ENCODE data around the gene VSIG10L.

VSIG10L gene

GRCh38 chr19:51375504-51376221 is 33.7 kb upstream of the VSIG10L start:
- Histone ChIP-seq H3K27me3 (no peaks in the 10 kb centered on the region), H3K4me2 (peak overlapping the region; percentile 62 to 100 (median 98)), H3K4me1 (peaks cover 59 to 91% (median 86%) of the 10 kb centered on the region in 10 experiments), H3K9me3 (replicated peaks in 1 of 11) (peaks cover 0 to 5% (median 0%) of the 10 kb centered on the region in 11 experiments; a peak in 3 of 22 replicates), H3K27ac (peak overlapping the region in 10 of 11 experiments; percentile 41 to 100 (median 98); a peak in 19 of 22 replicates), H4K20me1 (no peaks in the 10 kb centered on the region), H3K9ac (peak overlapping the region in 10 of 11 experiments; percentile 6 to 73 (median 63); a peak in 18 of 22 replicates), H3K36me3 (no peaks in the 10 kb centered on the region), H3K4me3 (peak overlapping the region in 3 of 10 experiments; percentile 3 to 26 (median 18); a peak in 2 of 20 replicates)
- peak in 8 of 11 experiments; percentile 32 to 86 (median 63); a peak in 12 of 22 replicates for TF ChIP-seq Cebpa-rat (IDR thresholded peaks at IDR 0.05)

- Histone ChIP-seq H3K4me2 (peak within 1 kb of the TSS; percentile 78 to 100 (median 99)), H3K9me3 (replicated peaks in 1 of 11) (0 out of 22 replicates have a peak, but pooled peaks cover 0 to 5% (median 0%) of the 10 kb centered on the region in 11 experiments), H3K4me1 (peaks cover 83 to 96% (median 93%) of the 10 kb centered on the region in 10 experiments), H3K27me3 (no peaks in the 10 kb centered on the region), H3K4me3 (peak within 1 kb of the TSS; percentile 16 to 87 (median 66); a peak in 19 of 20 replicates), H4K20me1 (no peaks in the 10 kb centered on the region), H3K9ac (peak within 1 kb of the TSS; percentile 67 to 96 (median 93)), H3K36me3 (0 out of 22 replicates have a peak, but pooled peaks cover 0 to 5% (median 0%) of the 10 kb centered on the region in 11 experiments), H3K27ac (peak within 1 kb of the TSS; percentile 39 to 100 (median 98); a peak in 21 of 22 replicates)
- TF ChIP-seq Cebpa-rat (IDR thresholded peaks at IDR 0.05), result peak in 8 of 11 experiments; percentile 47 to 96 (median 73); a peak in 10 of 22 replicates
These were observed 30.9 kb upstream of the VSIG10L start, which contains the start of gene NKG7 for GRCh38 chr19:51372649-51373504. TSS of gene NKG7 (minus strand) at chr19:51372654. CDS start at chr19:51372535, 119 bp downstream.

GRCh38 chr19:51372021-51372648 is 30.2 kb upstream of the VSIG10L start:
- Histone ChIP-seq H3K4me3 (peak overlapping the region; percentile 16 to 87 (median 66); a peak in 19 of 20 replicates), H3K9me3 (replicated peaks in 1 of 11) (0 out of 22 replicates have a peak, but pooled peaks cover 0 to 5% (median 0%) of the 10 kb centered on the region in 11 experiments), H3K4me1 (peaks cover 83 to 91% (median 88%) of the 10 kb centered on the region in 10 experiments), H3K27ac (peak overlapping the region; percentile 39 to 100 (median 98); a peak in 21 of 22 replicates), H3K9ac (peak overlapping the region; percentile 67 to 96 (median 93)), H4K20me1 (no peaks in the 10 kb centered on the region), H3K36me3 (0 out of 22 replicates have a peak, but pooled peaks cover 0 to 5% (median 0%) of the 10 kb centered on the region in 11 experiments), H3K4me2 (peak overlapping the region; percentile 78 to 100 (median 99)), H3K27me3 (no peaks in the 10 kb centered on the region)
- TF ChIP-seq Cebpa-rat (IDR thresholded peaks at IDR 0.05), result no peak

- Histone ChIP-seq H3K4me1 (peaks cover 78 to 82% (median 80%) of the 10 kb centered on the region in 10 experiments), H4K20me1 (no peaks in the 10 kb centered on the region), H3K4me2 (peak overlapping the region; percentile 78 to 100 (median 99)), H3K4me3 (peak overlapping the region in 9 of 10 experiments; percentile 41 to 87 (median 67); a peak in 19 of 20 replicates), H3K27ac (peak overlapping the region in 10 of 11 experiments; percentile 76 to 100 (median 98); a peak in 19 of 22 replicates), H3K9ac (peak overlapping the region; percentile 17 to 96 (median 93); a peak in 20 of 22 replicates), H3K36me3 (0 out of 22 replicates have a peak, but pooled peaks cover 0 to 5% (median 0%) of the 10 kb centered on the region in 11 experiments), H3K27me3 (no peaks in the 10 kb centered on the region), H3K9me3 (replicated peaks in 1 of 11) (0 out of 22 replicates have a peak, but pooled peaks cover 0 to 5% (median 0%) of the 10 kb centered on the region in 11 experiments)
- no peak for TF ChIP-seq Cebpa-rat (IDR thresholded peaks at IDR 0.05)
These were observed 29.3 kb upstream of the VSIG10L start for GRCh38 chr19:51371186-51371690.

- TF ChIP-seq Cebpa-rat (IDR thresholded peaks at IDR 0.05), result no peak
- Histone ChIP-seq H3K4me3 (peak overlapping the region in 7 of 10 experiments; percentile 41 to 87 (median 72); a peak in 12 of 20 replicates), H3K4me2 (peak overlapping the region; percentile 78 to 100 (median 99)), H4K20me1 (no peaks in the 10 kb centered on the region), H3K27ac (peak overlapping the region in 10 of 11 experiments; percentile 36 to 100 (median 98); a peak in 17 of 22 replicates), H3K36me3 (0 out of 22 replicates have a peak, but pooled peaks cover 0 to 5% (median 0%) of the 10 kb centered on the region in 11 experiments), H3K4me1 (peaks cover 70 to 78% (median 75%) of the 10 kb centered on the region in 10 experiments), H3K9me3 (replicated peaks in 1 of 11) (0 out of 22 replicates have a peak, but pooled peaks cover 0 to 5% (median 0%) of the 10 kb centered on the region in 11 experiments), H3K9ac (peak overlapping the region; percentile 17 to 96 (median 93); a peak in 15 of 22 replicates), H3K27me3 (no peaks in the 10 kb centered on the region)
These were observed 28.3 kb upstream of the VSIG10L start for GRCh38 chr19:51370230-51370629.

GRCh38 chr19:51368366-51369282 is 26.7 kb upstream of the VSIG10L start, which contains the start of gene CLDND2:
TSS of gene CLDND2 (minus strand) at chr19:51369003. CDS start at chr19:51368577, 426 bp downstream.
- H3K4me3 ChIP-seq, result peak within 1 kb of the TSS; percentile 67 to 87 (median 80)
- H4K20me1 ChIP-seq, result no peaks in the 10 kb centered on the region; a peak in 2 of 22 replicates
- peaks cover 73 to 78% (median 75%) of the 10 kb centered on the region in 10 experiments for H3K4me1 ChIP-seq
- no peak for TF ChIP-seq Cebpa-rat (IDR thresholded peaks at IDR 0.05)
- no peaks in the 10 kb centered on the region for H3K27me3 ChIP-seq
- peak within 1 kb of the TSS; percentile 95 to 100 (median 99) for H3K4me2 ChIP-seq
- H3K27ac ChIP-seq, result peak within 1 kb of the TSS; percentile 51 to 99 (median 93); a peak in 21 of 22 replicates
- peak within 1 kb of the TSS; percentile 76 to 97 (median 93) for H3K9ac ChIP-seq
- 0 out of 22 replicates have a peak, but pooled peaks cover 0 to 5% (median 0%) of the 10 kb centered on the region in 11 experiments for H3K36me3 ChIP-seq
- no peaks in the 10 kb centered on the region for H3K9me3 ChIP-seq (replicated peaks in 1 of 11)

Data from BLaER1 treated with 17β-estradiol and CSF1 and Interleukin-3, amounts not matched to agents 10 nM and 100 nM (cell line).